ENCODE results near the gene ITSN2.
"Not testable (repeated sequence)": the region's sequence is repeated elsewhere in the genome, so short reads cannot be mapped to it uniquely, and the experiment has no call there.

The ITSN2 gene

GRCh38 chr2:24360050-24360962, at the start of gene ITSN2:
TSS of gene ITSN2 (minus strand) at chr2:24360536. CDS start at chr2:24328082, 32,454 bp downstream.
- DNase-seq = peak; percentile 15

GRCh38 chr2:24409171-24409570, 48.8 kb upstream of the ITSN2 start:
- no peak for DNase-seq

- not testable (repeated sequence) for DNase-seq
These were observed 48.4 kb upstream of the ITSN2 start for GRCh38 chr2:24408704-24409103.

GRCh38 chr2:24404491-24404921, 44.2 kb upstream of the ITSN2 start:
- no peak for DNase-seq

- DNase-seq = no peak
These were observed 43.5 kb upstream of the ITSN2 start for GRCh38 chr2:24403832-24404212.

- no peak for DNase-seq
These were observed 43.0 kb upstream of the ITSN2 start for GRCh38 chr2:24403168-24403831.

- no peak for DNase-seq
These were observed 42.1 kb upstream of the ITSN2 start for GRCh38 chr2:24402242-24403097.

- DNase-seq = no peak
These were observed 40.0 kb upstream of the ITSN2 start for GRCh38 chr2:24400207-24400907.

GRCh38 chr2:24399434-24400206, 39.3 kb upstream of the ITSN2 start:
- no peak for DNase-seq

GRCh38 chr2:24394998-24395397, 34.7 kb upstream of the ITSN2 start:
- DNase-seq = no peak

GRCh38 chr2:24392542-24393059, 32.3 kb upstream of the ITSN2 start:
- DNase-seq = no peak

- no peak for DNase-seq
These were observed 25.0 kb upstream of the ITSN2 start for GRCh38 chr2:24385366-24385765.

GRCh38 chr2:24382363-24383073, 22.2 kb upstream of the ITSN2 start:
- DNase-seq = peak; percentile 28

- DNase-seq = no peak
These were observed 20.5 kb upstream of the ITSN2 start for GRCh38 chr2:24380820-24381219.

GRCh38 chr2:24375349-24376087, 15.2 kb upstream of the ITSN2 start:
- no peak for DNase-seq

GRCh38 chr2:24374301-24374700, 14.0 kb upstream of the ITSN2 start:
- no peak for DNase-seq

GRCh38 chr2:24372033-24372432, 11.7 kb upstream of the ITSN2 start:
- DNase-seq = no peak

- DNase-seq = no peak
These were observed 5.5 kb upstream of the ITSN2 start for GRCh38 chr2:24365826-24366225.

GRCh38 chr2:24365051-24365450, 4.7 kb upstream of the ITSN2 start:
- DNase-seq = no peak

GRCh38 chr2:24363301-24363700, 3.0 kb upstream of the ITSN2 start:
- no peak for DNase-seq

All from NCI-H446 treated with DMSO at 0.1 percent for 48 hours (cell line).